Ascending aorta (tissue), 2 donors: Measurements from ENCODE around the gene ZNF32. TPM values are rescaled to one million over a fixed set of nuclear protein-coding genes. Genes with fewer than 3 reads are reported as not detected.
A peak's percentile ranks its signal among the peaks of the same experiment; 100 is the strongest.
"Not testable (repeated sequence)": the region's sequence is repeated elsewhere in the genome, so short reads cannot be mapped to it uniquely, and the experiment has no call there.

Source experiments
- DNase-seq, 2 donors: peaks; one replicate each; pipeline ENCODE4 v3.0.0-alpha.2; 2019; ENCODE audit warnings: low spot score in 2 of 2
- H3K27ac ChIP-seq, 2 donors: fragments of 200-600 bp; sonication (generic); one replicate each; pipeline ENCODE4 v1.5.1; 2016 to 2017; ENCODE audit warnings: mild to moderate bottlenecking in 1 of 2
- H3K27me3 ChIP-seq: fragments of 200-600 bp; sonication (generic); one replicate; pipeline ENCODE4 v1.5.1; 2017
- H3K36me3 ChIP-seq, 2 donors: fragments of 200-600 bp; sonication (generic); one replicate each; pipeline ENCODE4 v1.5.1; 2016
- H3K4me1 ChIP-seq, 2 donors: fragments of 200-600 bp; sonication (generic); one replicate each; pipeline ENCODE4 v1.5.1; 2016 to 2017; ENCODE audit warnings: mild to moderate bottlenecking in 1 of 2
- H3K4me3 ChIP-seq, 2 donors: fragments of 200-600 bp; sonication (generic); one replicate each; pipeline ENCODE4 v1.5.1; 2016 to 2017; ENCODE audit warnings: mild to moderate bottlenecking in 1 of 2
- H3K9me3 ChIP-seq, 2 donors: fragments of 200-600 bp; sonication (generic); one replicate each; pipeline ENCODE4 v1.5.1; 2016
- intact Hi-C: fragments of 100-400 bp; cut with DNase I; formaldehyde crosslinking; loops from one replicate; pipeline ENCODE4 v1.15.1; 2023
- total RNA-seq: library from RNA; depleted of rRNA; stranded (reverse); fragments of >200 nt; gene quantifications from one replicate; pipeline ENCODE4 v1.1.0, GENCODE V29; 2016
- TF ChIP-seq, protein P1 (sequence below), 3 experiments: fragments of 200-600 bp in 2 of 3; fragments of 450-650 bp in 1 of 3; sonication (generic) in 2 of 3; IDR thresholded peaks; one replicate each; pipeline ENCODE4 v1.5.1; 2016 to 2019; ENCODE audit warnings: antibody characterized with exemption in 3 of 3, mild to moderate bottlenecking in 1 of 3, moderate library complexity in 1 of 3

ZNF32 gene
- total RNA-seq, 1 donor from 2014 or later = 10.9 TPM

DNA sequence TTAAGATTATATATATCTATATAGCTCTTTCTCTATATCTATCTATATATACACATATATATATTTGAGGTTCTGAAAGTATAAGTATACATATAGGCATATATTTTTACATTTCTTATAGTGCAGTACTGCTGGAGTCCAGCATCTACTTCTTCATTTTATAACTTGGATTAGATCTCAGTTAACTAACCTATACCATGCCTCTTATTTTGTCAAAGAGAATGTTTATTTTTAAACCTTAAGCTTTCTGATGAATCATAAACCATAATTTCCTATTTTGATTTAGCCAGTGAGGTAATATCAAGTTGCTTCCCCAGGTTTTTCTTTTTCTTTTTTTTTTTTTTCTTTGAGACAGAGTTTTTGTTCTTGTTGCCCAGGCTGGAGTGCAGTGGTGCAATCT, 8.1 kb downstream of the ZNF32 start:
- peaks cover 36 to 92% of the 10 kb centered on the region in 2 donors for H3K9me3 ChIP-seq
- H3K4me1 ChIP-seq = no peaks in the 10 kb centered on the region
- DNase-seq = no peak
- H3K36me3 ChIP-seq = peaks cover 28 to 35% of the 10 kb centered on the region in 2 donors
- no peaks in the 10 kb centered on the region for H3K27me3 ChIP-seq
- TF ChIP-seq, protein P1, sequence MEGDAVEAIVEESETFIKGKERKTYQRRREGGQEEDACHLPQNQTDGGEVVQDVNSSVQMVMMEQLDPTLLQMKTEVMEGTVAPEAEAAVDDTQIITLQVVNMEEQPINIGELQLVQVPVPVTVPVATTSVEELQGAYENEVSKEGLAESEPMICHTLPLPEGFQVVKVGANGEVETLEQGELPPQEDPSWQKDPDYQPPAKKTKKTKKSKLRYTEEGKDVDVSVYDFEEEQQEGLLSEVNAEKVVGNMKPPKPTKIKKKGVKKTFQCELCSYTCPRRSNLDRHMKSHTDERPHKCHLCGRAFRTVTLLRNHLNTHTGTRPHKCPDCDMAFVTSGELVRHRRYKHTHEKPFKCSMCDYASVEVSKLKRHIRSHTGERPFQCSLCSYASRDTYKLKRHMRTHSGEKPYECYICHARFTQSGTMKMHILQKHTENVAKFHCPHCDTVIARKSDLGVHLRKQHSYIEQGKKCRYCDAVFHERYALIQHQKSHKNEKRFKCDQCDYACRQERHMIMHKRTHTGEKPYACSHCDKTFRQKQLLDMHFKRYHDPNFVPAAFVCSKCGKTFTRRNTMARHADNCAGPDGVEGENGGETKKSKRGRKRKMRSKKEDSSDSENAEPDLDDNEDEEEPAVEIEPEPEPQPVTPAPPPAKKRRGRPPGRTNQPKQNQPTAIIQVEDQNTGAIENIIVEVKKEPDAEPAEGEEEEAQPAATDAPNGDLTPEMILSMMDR (IDR thresholded peaks at IDR 0.05) = no peak
- H3K27ac ChIP-seq = no peak overlapping the region
- intact Hi-C loops = no loop called here
- H3K4me3 ChIP-seq = no peak overlapping the region

DNA sequence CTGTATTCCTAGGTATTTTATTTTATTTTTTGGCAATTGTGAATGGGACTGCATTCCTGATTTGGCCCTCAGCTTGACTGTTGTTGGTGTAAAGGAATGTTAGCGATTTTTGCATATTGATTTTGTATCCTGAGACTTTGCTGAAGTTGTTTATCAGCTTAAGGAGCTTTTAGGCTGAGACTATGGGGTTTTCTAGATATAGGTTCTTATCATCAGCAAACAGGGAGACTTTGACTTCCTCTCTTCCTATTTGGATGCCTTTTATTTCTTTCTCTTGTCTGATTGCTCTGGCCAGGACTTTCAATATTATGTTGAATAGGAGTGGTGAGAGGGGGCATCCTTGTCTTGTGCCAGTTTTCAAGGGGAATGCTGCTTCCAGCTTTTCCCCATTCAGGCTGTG, 12.9 kb downstream of the ZNF32 start:
- H3K27me3 ChIP-seq, DNase-seq, H3K27ac ChIP-seq, H3K36me3 ChIP-seq, intact Hi-C loops, H3K4me1 ChIP-seq, H3K4me3 ChIP-seq: not testable (repeated sequence)
- peaks cover 0 to 71% of the 10 kb centered on the region in 2 donors for H3K9me3 ChIP-seq

DNA sequence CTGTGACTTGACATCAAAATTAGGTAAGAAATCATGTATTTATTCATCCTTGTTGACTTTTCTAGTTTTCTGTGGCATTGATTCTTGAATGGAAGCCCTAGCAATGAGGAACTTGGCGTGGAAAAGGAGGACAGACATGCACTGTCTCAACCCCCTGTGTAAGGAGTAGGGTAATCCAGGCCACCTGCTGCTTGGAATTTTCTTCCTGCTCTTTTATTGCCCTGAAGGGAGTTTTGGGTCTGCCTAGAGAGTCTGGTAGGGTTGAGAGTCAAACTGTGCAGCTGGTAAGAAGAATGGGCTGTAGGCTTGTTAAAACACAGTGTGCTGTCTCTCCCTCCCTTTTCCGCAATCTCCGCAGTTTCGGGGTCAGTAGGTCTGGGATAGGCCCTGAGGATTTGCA, 19.7 kb downstream of the ZNF32 start:
- Histone ChIP-seq H3K27ac (no peak overlapping the region), H3K4me1 (no peaks in the 10 kb centered on the region), H3K9me3 (peaks cover 0 to 10% of the 10 kb centered on the region in 2 donors), H3K27me3 (no peaks in the 10 kb centered on the region), H3K36me3 (no peaks in the 10 kb centered on the region), H3K4me3 (no peak overlapping the region)
- intact Hi-C loops = no loop called here
- DNase-seq = no peak
- TF ChIP-seq, protein P1 (IDR thresholded peaks at IDR 0.05) = no peak

DNA sequence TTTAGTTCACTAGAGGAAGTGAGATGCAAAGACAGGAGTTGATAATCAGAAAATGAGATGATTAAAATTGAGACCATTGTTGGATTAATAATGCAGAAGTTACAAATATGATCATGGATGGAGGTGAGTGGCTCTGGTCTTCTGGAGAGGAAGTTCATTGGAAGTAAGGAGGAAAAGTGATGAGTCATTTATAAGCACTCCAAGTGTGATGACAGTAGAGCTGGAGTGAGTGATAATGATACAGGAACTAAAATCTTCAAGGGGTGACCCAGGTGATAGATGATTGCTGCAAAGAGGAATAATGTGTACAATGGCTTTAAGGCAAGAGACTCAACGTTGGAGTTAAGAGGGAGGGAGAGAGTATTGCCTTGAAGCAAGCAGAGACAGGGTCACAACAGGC, 20.7 kb downstream of the ZNF32 start:
- TF ChIP-seq, protein P1 (IDR thresholded peaks at IDR 0.05) = no peak
- Histone ChIP-seq H3K4me1 (no peaks in the 10 kb centered on the region), H3K36me3 (no peaks in the 10 kb centered on the region), H3K27ac (no peak overlapping the region), H3K27me3 (no peaks in the 10 kb centered on the region), H3K4me3 (no peak overlapping the region), H3K9me3 (peaks cover 0 to 3% of the 10 kb centered on the region in 2 donors)
- DNase-seq = no peak
- intact Hi-C loops = no loop called here

DNA sequence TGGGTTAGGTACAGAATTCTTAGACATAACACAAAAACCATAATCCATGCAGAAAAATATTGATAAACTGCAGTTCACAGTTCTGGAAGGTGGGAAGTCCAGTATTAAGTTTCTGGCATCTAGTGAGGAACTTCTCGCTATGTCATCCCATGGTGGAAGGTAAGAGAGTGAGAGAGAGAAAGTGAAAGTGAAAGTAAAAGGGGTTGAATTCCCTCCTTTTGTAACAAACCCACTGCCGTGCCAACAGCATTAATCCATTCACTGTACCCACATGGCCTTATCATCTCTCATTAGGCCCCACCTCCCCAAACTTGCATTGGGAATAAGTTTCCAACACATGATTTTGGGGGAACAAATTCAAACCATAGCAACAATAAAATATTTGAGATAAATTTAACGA, 25.3 kb downstream of the ZNF32 start:
- no peaks in the 10 kb centered on the region for H3K4me1 ChIP-seq
- intact Hi-C loops = no loop called here
- H3K27me3 ChIP-seq = no peaks in the 10 kb centered on the region
- TF ChIP-seq, protein P1 (IDR thresholded peaks at IDR 0.05) = no peak
- H3K27ac ChIP-seq = no peak overlapping the region
- H3K9me3 ChIP-seq = peaks cover 0 to 4% of the 10 kb centered on the region in 2 donors
- no peak for DNase-seq
- H3K4me3 ChIP-seq = peak overlapping the region; percentile 33 to 56
- H3K36me3 ChIP-seq = no peaks in the 10 kb centered on the region

DNA sequence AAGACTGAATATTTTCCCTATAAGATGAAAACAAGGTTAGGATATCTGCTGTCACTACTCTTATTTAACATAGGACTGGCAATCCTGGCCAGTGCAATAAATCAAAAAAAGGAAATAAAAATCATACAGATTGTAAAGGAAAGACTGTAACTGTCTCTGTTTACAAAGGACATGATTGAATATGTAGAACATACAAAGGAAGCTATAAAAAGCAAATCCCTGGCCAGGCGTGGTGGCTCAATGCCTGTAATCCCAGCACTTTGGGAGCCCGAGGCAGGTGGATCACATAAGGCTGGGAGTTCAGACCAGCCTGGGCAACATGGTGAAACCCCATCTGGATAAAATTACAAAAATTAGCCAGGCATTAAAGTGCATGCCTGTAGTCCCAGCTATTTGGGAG, 26.6 kb downstream of the ZNF32 start:
- no peak for DNase-seq
- Histone ChIP-seq H3K36me3 (peaks cover 1 to 2% of the 10 kb centered on the region in 2 donors), H3K4me3 (no peak overlapping the region), H3K4me1 (no peaks in the 10 kb centered on the region), H3K27me3 (no peaks in the 10 kb centered on the region), H3K27ac (no peak overlapping the region), H3K9me3 (peaks cover 2 to 11% of the 10 kb centered on the region in 2 donors)
- TF ChIP-seq, protein P1 (IDR thresholded peaks at IDR 0.05) = no peak
- intact Hi-C loops = no loop called here
